Ascending aorta (tissue), 2 donors: ENCODE results near the gene ICAM5. TPM values are rescaled to one million over a fixed set of nuclear protein-coding genes. Genes with fewer than 3 reads are reported as not detected.

Experiments
- DNase-seq, 2 donors: peaks; one replicate each; pipeline ENCODE4 v3.0.0-alpha.2; 2019; ENCODE audit warnings: low spot score in 2 of 2
- H3K27ac ChIP-seq, 2 donors: fragments of 200-600 bp; sonication (generic); one replicate each; pipeline ENCODE4 v1.5.1; 2016 to 2017; ENCODE audit warnings: mild to moderate bottlenecking in 1 of 2
- H3K27me3 ChIP-seq: fragments of 200-600 bp; sonication (generic); one replicate; pipeline ENCODE4 v1.5.1; 2017
- H3K36me3 ChIP-seq, 2 donors: fragments of 200-600 bp; sonication (generic); one replicate each; pipeline ENCODE4 v1.5.1; 2016
- H3K4me1 ChIP-seq, 2 donors: fragments of 200-600 bp; sonication (generic); one replicate each; pipeline ENCODE4 v1.5.1; 2016 to 2017; ENCODE audit warnings: mild to moderate bottlenecking in 1 of 2
- H3K4me3 ChIP-seq, 2 donors: fragments of 200-600 bp; sonication (generic); one replicate each; pipeline ENCODE4 v1.5.1; 2016 to 2017; ENCODE audit warnings: mild to moderate bottlenecking in 1 of 2
- H3K9me3 ChIP-seq, 2 donors: fragments of 200-600 bp; sonication (generic); one replicate each; pipeline ENCODE4 v1.5.1; 2016
- intact Hi-C: fragments of 100-400 bp; cut with DNase I; formaldehyde crosslinking; loops from one replicate; pipeline ENCODE4 v1.15.1; 2023
- total RNA-seq: library from RNA; depleted of rRNA; stranded (reverse); fragments of >200 nt; gene quantifications from one replicate; pipeline ENCODE4 v1.1.0, GENCODE V29; 2016
- TF ChIP-seq, protein P1 (sequence below), 3 experiments: fragments of 200-600 bp in 2 of 3; fragments of 450-650 bp in 1 of 3; sonication (generic) in 2 of 3; IDR thresholded peaks; one replicate each; pipeline ENCODE4 v1.5.1; 2016 to 2019; ENCODE audit warnings: antibody characterized with exemption in 3 of 3, mild to moderate bottlenecking in 1 of 3, moderate library complexity in 1 of 3

ICAM5 gene
- total RNA-seq, 1 donor from 2014 or later: 2.2 TPM

DNA sequence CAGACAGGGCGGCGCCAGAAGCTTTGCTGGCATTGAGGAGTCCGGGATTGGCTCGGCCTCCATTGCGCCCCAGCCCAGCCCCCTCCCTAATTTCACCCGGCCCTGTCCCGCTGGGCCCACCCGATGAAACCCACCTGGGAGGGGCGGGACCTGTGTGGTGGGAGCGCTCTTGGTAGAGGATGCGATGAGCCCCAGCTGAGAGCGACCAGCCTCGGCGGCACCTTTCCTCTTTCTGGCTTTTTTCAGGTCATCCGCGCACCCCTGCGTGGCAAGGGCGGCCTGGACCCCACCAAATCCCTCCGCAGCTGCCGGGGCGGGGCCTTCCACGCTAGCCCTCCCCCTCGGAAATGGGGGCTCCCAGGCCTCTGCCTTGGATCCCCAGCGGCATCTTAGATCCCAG is 19.7 kb downstream of the ICAM5 start, which contains the start of gene ZGLP1:
Gene ZGLP1, minus strand, starts transcription at position 393 of the 400 bp plus-strand sequence.
- no peaks in the 10 kb centered on the region for H3K27me3 ChIP-seq
- H3K36me3 ChIP-seq: peaks cover 0 to 8% of the 10 kb centered on the region in 2 donors
- no peak within 1 kb of the TSS for H3K4me3 ChIP-seq
- no peaks in the 10 kb centered on the region for H3K4me1 ChIP-seq
- no peak for DNase-seq
- no peak within 1 kb of the TSS for H3K27ac ChIP-seq
- intact Hi-C loops: no loop called here
- TF ChIP-seq, protein P1, sequence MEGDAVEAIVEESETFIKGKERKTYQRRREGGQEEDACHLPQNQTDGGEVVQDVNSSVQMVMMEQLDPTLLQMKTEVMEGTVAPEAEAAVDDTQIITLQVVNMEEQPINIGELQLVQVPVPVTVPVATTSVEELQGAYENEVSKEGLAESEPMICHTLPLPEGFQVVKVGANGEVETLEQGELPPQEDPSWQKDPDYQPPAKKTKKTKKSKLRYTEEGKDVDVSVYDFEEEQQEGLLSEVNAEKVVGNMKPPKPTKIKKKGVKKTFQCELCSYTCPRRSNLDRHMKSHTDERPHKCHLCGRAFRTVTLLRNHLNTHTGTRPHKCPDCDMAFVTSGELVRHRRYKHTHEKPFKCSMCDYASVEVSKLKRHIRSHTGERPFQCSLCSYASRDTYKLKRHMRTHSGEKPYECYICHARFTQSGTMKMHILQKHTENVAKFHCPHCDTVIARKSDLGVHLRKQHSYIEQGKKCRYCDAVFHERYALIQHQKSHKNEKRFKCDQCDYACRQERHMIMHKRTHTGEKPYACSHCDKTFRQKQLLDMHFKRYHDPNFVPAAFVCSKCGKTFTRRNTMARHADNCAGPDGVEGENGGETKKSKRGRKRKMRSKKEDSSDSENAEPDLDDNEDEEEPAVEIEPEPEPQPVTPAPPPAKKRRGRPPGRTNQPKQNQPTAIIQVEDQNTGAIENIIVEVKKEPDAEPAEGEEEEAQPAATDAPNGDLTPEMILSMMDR (IDR thresholded peaks at IDR 0.05): no peak
- no peaks in the 10 kb centered on the region for H3K9me3 ChIP-seq

DNA sequence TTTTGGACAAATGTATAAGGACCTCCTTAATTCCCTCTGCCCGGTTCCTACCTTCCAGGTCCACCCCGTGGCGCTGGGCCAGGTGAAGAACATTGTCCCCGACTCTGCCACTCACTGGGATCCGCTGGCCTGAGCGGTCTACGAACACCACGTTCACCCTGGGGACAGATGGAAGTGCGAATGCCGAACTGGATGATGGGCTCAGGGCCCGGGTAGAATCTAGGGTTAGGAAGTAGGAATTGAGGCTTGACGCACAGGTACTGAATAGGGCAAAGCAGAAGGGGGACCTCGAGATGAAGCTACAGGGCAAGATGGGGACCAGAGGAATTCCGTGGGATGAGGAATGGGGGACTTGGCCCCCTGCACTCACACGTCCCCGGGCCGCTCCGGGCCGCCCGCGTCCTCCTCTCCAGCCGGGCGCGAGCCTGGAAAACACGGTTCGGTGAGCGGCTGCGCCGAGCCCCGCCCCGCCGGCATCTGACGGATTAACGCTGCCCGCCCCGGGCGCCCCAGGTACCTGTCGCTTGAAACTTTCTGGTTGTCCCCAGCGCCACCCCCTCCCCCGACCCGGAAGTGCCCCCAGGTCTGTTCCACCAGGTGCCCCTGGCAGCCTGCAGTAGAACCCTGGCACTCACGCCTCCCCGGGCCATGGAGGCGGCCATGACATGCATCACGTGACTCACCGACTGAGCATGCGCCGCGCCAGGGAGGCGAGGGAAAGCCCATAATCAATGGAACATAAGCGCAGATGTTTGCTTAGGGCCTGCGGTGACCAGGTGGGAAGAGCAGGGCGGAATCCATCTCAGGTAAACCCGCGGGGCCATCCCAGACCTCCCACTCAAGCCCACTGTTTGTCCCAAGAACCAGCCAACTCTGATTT is 25.8 kb downstream of the ICAM5 start, which contains the start of gene FDX2:
Gene FDX2, minus strand, starts transcription at position 681 of the 880 bp plus-strand sequence. Its CDS starts 19 bp downstream, at position 662.
- Histone ChIP-seq H3K4me1 (peaks cover 0 to 6% of the 10 kb centered on the region in 2 donors), H3K27ac (no peak within 1 kb of the TSS), H3K9me3 (no peaks in the 10 kb centered on the region), H3K27me3 (no peaks in the 10 kb centered on the region), H3K36me3 (peaks cover 32 to 39% of the 10 kb centered on the region in 2 donors), H3K4me3 (peak within 1 kb of the TSS; percentile 88 to 93)
- TF ChIP-seq, protein P1 (IDR thresholded peaks at IDR 0.05): peak in 1 of 3 experiments; percentile 4
- intact Hi-C loops: loop anchor here (5.0 kb wide), 1 partner anchor 67 kb away; the partner anchor contains the start of gene TYK2
- DNase-seq: peak in 1 of 2 donors; percentile 92

DNA sequence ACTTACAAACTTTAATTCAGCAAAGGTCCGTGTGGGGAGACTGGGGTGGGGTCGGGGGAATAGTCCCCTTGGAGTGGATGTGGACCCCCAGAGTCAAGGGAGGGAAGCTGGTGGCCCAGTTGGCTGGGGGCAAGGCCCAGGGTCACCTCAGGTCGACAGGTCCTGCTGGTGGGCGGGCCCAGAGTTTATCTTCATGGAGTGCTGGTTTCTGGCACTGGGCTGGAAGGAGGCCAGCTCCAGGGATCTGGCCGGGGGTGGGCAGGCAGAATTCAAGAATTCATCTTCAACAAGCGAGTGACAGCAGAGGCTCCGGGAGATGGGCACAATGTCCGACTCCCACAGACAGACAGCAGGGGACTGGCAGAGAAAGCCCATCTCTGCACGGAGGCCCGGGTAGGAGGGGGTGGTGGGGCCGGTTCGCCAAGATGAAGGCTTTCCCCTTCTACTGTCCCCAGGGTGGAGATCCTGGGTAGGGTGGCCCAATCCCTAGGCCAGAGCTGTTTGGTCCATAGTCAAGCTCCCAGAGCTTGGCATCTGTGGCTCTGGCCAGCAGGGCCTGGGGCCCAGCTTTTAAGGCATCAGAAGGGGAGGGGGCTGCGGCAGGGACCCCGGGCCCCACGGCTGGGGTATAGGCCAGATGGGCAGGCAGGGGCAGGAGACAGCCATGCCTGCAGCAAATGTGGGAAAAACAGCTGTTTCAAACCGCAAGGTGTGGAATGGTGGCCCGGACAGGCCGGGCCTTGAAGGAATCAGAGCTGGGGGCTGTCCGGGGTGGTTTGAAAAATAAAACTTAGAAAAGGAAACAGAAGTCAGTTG is 26.7 kb downstream of the ICAM5 start:
- peak overlapping the region in 1 of 2 donors; percentile 93 for H3K4me3 ChIP-seq
- H3K36me3 ChIP-seq: peaks cover 41 to 48% of the 10 kb centered on the region in 2 donors
- peaks cover 0 to 6% of the 10 kb centered on the region in 2 donors for H3K4me1 ChIP-seq
- intact Hi-C loops: loop anchor here (5.0 kb wide), 1 partner anchor 66 kb away; the partner anchor contains the start of gene TYK2
- no peaks in the 10 kb centered on the region for H3K27me3 ChIP-seq
- TF ChIP-seq, protein P1 (IDR thresholded peaks at IDR 0.05): no peak
- H3K27ac ChIP-seq: no peak overlapping the region
- H3K9me3 ChIP-seq: no peaks in the 10 kb centered on the region
- no peak for DNase-seq

DNA sequence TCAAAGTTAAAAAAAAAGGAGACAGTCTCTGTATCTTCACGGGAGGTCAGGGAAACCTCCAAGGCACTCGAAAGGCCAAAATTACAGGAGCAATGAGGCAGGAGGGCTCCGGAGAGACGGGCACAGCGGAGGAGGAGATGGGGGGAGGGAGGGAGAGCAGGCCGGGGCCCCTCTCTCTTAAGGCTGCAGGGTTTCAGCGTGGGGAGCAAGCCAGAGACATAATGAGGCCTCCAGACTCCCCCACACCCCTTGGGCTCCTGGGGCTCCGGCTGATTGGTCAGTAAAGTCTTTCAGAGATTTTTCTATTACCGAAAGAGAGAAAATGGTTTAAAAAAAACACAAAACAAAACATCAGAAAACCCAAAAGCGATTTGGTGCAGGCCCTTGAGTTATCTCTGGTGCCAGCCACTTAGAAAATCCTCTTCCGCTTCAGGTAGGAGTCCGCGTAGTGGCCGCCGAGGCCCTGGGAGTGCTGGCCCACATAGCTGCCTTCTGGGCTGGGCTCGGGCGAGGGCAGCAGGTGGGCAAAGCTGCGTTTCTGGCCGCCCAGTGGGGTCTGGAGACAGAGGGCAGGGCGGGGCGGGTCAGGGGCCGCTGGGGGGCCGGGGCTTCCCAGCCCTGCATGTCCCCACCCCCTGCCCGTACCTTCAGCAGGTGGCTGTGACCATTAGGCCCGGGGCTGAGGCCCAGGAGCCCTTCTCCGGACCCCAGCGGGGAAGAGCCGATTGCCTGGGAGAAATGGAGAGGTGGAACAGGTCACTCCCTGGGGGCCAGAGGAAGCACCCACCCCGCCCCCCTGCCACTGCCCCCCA is 27.5 kb downstream of the ICAM5 start:
- Histone ChIP-seq H3K9me3 (no peaks in the 10 kb centered on the region), H3K27me3 (no peaks in the 10 kb centered on the region), H3K27ac (no peak overlapping the region), H3K36me3 (peaks cover 48 to 56% of the 10 kb centered on the region in 2 donors), H3K4me3 (no peak overlapping the region), H3K4me1 (peaks cover 0 to 6% of the 10 kb centered on the region in 2 donors)
- DNase-seq: no peak
- TF ChIP-seq, protein P1 (IDR thresholded peaks at IDR 0.05): no peak
- intact Hi-C loops: loop anchor here (5.0 kb wide), 1 partner anchor 65 kb away; the partner anchor contains the start of gene TYK2
